Midbrain (tissue), 1 donor: ENCODE results near the gene DCT.

Experiments used
- DNase-seq: peaks from one replicate; lab custom pipeline; 2025; lab: John Stamatoyannopoulos, UW

DCT gene

GRCh38 chr13:94395860-94396259, 83.6 kb downstream of the DCT start:
- DNase-seq, result no peak

- no peak for DNase-seq
These were observed 84.8 kb downstream of the DCT start for GRCh38 chr13:94394723-94395122.

- no peak for DNase-seq
These were observed 88.6 kb downstream of the DCT start for GRCh38 chr13:94390881-94391280.

- DNase-seq, result no peak
These were observed 89.7 kb downstream of the DCT start for GRCh38 chr13:94389604-94390351.

- no peak for DNase-seq
These were observed 92.4 kb downstream of the DCT start for GRCh38 chr13:94387047-94387446.
